Thymus (tissue), 11 donors: ENCODE measurements around the gene EPHA8. TPM values are rescaled to one million over a fixed set of nuclear protein-coding genes. Genes with fewer than 3 reads are reported as not detected.

Experiments
- DNase-seq, 9 donors: peaks; one replicate each; pipeline ENCODE4 v3.0.0-alpha.2; 2013; ENCODE audit warnings: low spot score in 9 of 9, low read depth in 6 of 9, missing footprints in 1 of 9
- H3K27ac ChIP-seq, 2 donors: one replicate each; pipeline ENCODE4 v1.5.1; 2013; ENCODE audit warnings: control low read depth in 1 of 2, low read depth in 1 of 2, low read length in 1 of 2, mild to moderate bottlenecking in 1 of 2, moderate library complexity in 1 of 2
- H3K27me3 ChIP-seq, 2 donors: one replicate each; pipeline ENCODE4 v1.5.1; 2013; ENCODE audit warnings: low read length in 1 of 2; ENCODE audit not compliant: control insufficient read depth in 2 of 2, insufficient read depth in 1 of 2
- H3K36me3 ChIP-seq, 2 donors: one replicate each; pipeline ENCODE4 v1.5.1; 2013; ENCODE audit warnings: low read length in 1 of 2, mild to moderate bottlenecking in 1 of 2, moderate library complexity in 1 of 2; ENCODE audit not compliant: control insufficient read depth in 2 of 2, insufficient read depth in 2 of 2
- H3K4me1 ChIP-seq, 2 donors: one replicate each; pipeline ENCODE4 v1.5.1; 2013; ENCODE audit warnings: low read length in 2 of 2; ENCODE audit not compliant: control insufficient read depth in 2 of 2, insufficient read depth in 2 of 2
- H3K4me3 ChIP-seq, 2 donors: one replicate each; pipeline ENCODE4 v1.5.1; 2013; ENCODE audit warnings: low read length in 2 of 2, control low read depth in 1 of 2, mild to moderate bottlenecking in 1 of 2
- H3K9me3 ChIP-seq, 2 donors: one replicate each; pipeline ENCODE4 v1.5.1; 2013; ENCODE audit warnings: low read length in 1 of 2, mild to moderate bottlenecking in 1 of 2; ENCODE audit not compliant: control insufficient read depth in 2 of 2, insufficient read depth in 1 of 2
- WGBS: extraction: QIAGEN DNeasy Blood & Tissue Kit; methylation state at CpG from one replicate; pipeline ENCODE4 v1.1.7; 2013; 5-methylcytosine and 5-hydroxymethylcytosine counted together
- polyA plus RNA-seq: library from polyadenylated mRNA; stranded (reverse); fragments of 200-250 nt; gene quantifications from one replicate; pipeline ENCODE4 v1.2.3, GENCODE V29; 2013
- total RNA-seq: library from RNA; stranded (reverse); fragments of 120-200 nt; gene quantifications from one replicate; pipeline ENCODE4 v1.2.4, GENCODE V29; 2013
- donor health status: healthy.

EPHA8 gene
- total and polyA plus RNA-seq, 2 donors = 0.05 TPM; not detected in 1

DNA sequence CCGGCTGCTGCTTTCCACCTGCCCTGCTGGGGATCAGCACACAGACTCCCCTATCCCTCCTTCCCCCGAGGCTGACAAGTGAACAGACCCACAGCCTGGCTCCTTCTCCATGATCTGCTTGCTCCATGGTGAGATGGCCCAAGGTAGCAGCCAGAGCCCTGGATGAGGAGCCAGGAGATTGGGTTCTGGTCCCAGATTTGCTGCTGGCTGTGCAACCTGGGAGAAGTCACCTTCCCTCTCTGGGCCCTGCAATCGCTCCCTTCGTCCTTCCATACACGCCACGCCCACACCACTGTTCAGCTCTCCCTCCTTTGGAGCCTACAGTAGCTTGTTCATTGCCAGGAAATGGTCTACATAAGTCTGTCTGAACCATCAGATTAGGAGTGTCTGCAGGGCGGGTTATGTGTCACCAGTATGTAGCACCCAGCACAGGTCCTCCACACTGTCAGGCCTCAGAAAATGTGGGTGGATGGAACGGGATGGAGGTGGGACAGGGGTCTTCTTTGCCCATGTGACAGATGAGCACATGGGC is 9.2 kb upstream of the EPHA8 start:
- 72% methylated on average over 8 of the region's 8 CpGs for WGBS
- DNase-seq = no peak
- H3K4me1 ChIP-seq = no peaks in the 10 kb centered on the region
- no peaks in the 10 kb centered on the region for H3K36me3 ChIP-seq
- peaks cover 0 to 75% of the 10 kb centered on the region in 2 donors for H3K27me3 ChIP-seq
- H3K4me3 ChIP-seq = no peak overlapping the region
- H3K9me3 ChIP-seq = no peaks in the 10 kb centered on the region
- H3K27ac ChIP-seq = no peak overlapping the region

DNA sequence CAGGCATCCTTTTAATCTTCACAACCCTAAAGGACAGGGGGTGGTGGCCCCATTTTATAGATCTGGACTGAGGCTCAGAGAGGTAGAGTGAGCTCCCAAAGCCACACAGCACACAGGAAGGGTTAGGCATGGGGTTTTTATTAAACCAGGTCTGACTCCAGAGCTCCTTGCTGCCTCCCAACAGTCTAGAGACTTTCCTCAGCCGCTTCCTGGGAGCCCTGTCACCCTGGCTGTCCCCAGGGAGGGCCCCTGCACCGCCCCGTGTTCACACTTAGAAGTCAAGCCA is 8.0 kb upstream of the EPHA8 start:
- Histone ChIP-seq H3K27ac (no peak overlapping the region), H3K4me1 (no peaks in the 10 kb centered on the region), H3K9me3 (no peaks in the 10 kb centered on the region), H3K27me3 (peaks cover 0 to 74% of the 10 kb centered on the region in 2 donors), H3K36me3 (no peaks in the 10 kb centered on the region), H3K4me3 (no peak overlapping the region)
- no peak for DNase-seq
- 73% methylated on average over 3 of the region's 3 CpGs for WGBS

DNA sequence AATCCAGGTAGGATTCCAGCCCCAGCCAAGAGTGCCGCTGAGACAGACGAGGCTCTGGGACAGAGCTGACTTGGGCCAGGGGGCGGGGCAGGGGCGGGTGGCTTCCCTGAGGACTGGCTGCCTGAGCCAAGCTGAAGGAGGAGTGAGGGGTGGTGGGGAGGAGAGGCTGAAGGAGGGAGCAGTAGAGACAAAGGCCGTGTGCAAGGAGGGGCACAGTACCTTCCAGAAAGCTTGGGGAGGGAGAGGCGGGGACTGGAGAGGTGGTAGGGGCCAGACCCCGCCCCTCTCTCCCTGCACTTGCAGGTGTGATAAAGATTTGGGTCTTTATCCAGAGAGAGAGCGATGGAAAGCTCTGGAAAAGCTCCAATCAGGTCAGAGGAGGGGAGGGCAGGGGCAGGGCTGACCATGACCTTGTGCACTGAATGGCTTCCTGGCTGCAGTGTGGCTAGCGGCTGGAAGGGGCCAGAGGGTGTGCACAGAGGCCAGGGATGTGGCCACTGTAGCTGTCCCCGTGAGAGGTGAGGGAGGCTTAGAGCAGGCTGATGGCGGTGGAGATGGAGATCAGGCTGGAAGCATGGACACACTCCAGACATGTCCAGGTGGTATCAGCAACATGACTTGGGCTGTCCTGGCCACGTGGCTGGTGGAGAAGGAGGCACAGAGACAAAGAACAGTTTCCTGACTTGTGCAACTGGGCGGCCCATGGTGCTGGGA is 6.7 kb upstream of the EPHA8 start:
- Histone ChIP-seq H3K27ac (no peak overlapping the region), H3K4me1 (no peaks in the 10 kb centered on the region), H3K36me3 (no peaks in the 10 kb centered on the region), H3K27me3 (peaks cover 0 to 76% of the 10 kb centered on the region in 2 donors), H3K9me3 (no peaks in the 10 kb centered on the region), H3K4me3 (no peak overlapping the region)
- WGBS = 33% methylated on average over 13 of the region's 13 CpGs
- no peak for DNase-seq

DNA sequence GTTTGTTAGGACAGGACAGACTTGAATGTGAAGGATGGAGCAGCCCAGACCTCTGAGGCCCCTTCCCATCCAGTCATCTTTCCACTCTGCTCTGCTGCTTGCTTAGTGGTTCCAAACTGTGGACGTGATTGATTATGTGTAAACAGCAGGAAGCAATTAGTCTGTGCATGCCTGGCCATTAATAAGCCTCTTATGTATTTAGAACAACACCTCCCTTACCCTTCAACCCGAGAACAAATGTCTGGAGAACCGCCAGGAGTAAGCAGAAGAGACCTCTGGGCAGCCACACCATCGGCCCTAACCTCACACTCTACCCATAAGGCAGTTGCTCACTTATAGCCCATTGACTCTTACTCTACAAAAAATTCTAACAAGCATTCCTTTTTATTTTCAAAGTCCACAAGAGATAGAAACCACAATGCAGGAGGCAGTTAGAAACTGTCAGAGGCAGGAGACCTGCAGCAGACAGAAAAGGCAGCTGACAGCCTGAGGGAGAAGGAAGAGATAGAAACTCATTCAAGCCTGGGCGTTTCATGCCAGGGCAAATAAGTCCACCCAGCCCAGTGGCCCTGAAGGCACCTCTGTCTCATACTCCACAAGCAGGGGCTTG is 5.8 kb upstream of the EPHA8 start:
- 62% methylated on average over 5 of the region's 5 CpGs for WGBS
- Histone ChIP-seq H3K27me3 (peaks cover 8 to 84% of the 10 kb centered on the region in 2 donors), H3K9me3 (no peaks in the 10 kb centered on the region), H3K4me3 (no peak overlapping the region), H3K27ac (no peak overlapping the region), H3K4me1 (no peaks in the 10 kb centered on the region), H3K36me3 (no peaks in the 10 kb centered on the region)
- DNase-seq = no peak

DNA sequence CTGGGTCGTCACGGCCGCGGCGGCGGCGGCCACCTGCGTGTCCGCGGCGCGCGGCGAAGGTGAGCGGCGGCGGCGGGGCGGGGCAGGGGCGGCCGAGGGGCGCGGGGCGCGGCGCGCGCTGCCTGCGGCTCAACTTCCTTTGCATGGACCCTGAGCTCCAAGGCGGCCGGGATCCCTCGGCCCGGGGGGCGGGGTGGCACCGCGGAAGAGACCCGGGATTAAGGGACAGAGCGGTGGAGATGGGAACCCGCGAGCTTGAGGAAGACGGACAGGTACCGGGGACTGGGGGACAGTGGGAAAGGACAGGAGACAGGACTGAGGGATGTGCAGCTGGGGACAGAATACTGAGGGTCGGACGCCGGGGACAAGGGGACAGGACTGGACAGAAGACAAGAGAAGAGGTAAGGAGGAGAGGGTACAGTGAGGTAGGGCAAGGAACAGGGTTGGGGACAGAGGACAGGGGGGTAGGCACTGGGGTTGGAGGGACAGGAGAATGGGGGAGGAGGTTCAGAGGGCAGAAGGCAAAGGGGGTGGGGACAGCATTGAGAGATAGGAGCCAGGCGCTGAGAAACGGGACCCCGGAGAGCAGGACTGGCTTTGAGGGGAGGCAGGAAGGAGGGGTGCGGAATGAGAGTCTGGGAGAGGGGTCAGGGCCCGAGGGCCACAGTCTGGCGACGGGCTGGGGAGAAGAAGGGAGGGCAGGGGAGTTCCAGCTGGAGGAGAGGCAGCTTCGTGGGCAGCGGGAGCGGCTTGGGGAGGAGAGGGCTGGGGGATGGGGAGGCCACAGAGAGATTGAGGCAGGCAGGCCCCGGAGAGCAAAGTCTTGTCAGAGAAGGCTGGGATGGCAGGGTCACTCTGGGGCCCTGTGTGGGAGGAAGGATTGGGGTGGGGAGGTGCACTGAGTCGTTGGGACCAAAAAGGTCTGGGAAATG is 648 bp downstream of the EPHA8 start:
- Histone ChIP-seq H3K36me3 (no peaks in the 10 kb centered on the region), H3K4me3 (no peak overlapping the region), H3K9me3 (no peaks in the 10 kb centered on the region), H3K4me1 (no peaks in the 10 kb centered on the region), H3K27me3 (peaks cover 31 to 75% of the 10 kb centered on the region in 2 donors), H3K27ac (no peak overlapping the region)
- DNase-seq = no peak
- WGBS = 6% methylated on average over 57 of the region's 57 CpGs

DNA sequence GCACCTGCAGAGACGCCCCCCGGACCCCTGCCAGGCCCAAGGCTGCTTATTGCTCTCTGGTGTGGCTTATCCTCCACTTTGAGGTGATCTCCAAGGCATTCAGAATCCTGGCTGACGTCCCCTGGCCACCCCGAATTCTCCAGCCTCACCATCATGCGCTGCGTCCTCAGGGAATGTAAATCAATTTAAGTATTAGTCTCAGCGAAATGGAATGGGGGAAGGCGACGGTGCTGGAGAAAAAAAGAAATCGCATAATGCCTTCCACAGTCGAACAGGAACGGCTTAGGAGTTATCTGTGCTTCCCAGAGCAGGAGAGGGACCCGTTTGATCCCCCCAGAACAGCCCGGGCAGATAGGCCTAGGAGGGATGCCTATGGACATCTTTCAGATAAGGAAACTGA is 2.9 kb downstream of the EPHA8 start:
- no peak for DNase-seq
- Histone ChIP-seq H3K9me3 (no peaks in the 10 kb centered on the region), H3K4me3 (no peak overlapping the region), H3K4me1 (no peaks in the 10 kb centered on the region), H3K27ac (no peak overlapping the region), H3K36me3 (no peaks in the 10 kb centered on the region), H3K27me3 (peaks cover 31 to 56% of the 10 kb centered on the region in 2 donors)
- 86% methylated on average over 14 of the region's 14 CpGs for WGBS

DNA sequence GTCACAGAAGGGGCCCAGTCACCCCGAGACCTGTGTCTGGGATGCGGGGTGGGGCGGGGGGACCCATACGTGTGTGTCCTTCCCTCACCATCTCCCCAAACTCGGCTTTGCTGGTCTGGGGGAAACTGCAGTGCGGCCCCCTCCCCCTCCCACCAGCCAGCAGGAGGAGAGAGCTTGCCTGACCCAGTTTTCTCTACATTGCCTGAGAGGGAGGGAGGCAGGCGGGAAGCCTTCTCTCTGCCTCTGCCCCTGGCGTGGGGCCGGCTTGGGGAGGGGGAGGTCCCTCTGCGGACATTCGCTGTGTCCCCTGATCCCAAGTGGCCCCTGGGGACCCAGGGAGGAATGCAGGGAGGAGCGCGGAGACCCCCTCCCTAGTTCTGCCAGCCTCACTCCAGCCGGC is 3.9 kb downstream of the EPHA8 start:
- Histone ChIP-seq H3K9me3 (no peaks in the 10 kb centered on the region), H3K36me3 (no peaks in the 10 kb centered on the region), H3K27ac (no peak overlapping the region), H3K4me1 (no peaks in the 10 kb centered on the region), H3K27me3 (peaks cover 25 to 46% of the 10 kb centered on the region in 2 donors), H3K4me3 (no peak overlapping the region)
- 54% methylated on average over 14 of the region's 14 CpGs for WGBS
- DNase-seq = no peak

DNA sequence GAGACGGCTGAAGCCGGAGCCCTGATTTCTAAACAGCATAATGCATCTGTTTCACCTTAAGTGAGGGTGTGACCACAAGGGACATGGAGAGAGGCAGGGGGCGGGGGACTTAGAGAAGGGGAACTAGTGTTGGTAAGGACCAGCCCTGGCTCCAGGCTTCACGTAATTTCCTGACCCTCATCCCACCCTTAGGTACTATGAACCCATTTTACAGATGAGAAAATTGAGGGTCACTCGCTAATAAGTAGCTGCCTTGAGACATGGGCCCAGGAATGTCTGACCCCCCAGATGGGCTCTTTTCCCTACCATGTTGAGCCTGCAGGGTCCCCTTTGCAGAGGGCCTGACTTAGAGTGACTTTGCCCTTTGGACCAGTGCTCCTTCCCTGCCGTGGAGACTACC is 4.7 kb downstream of the EPHA8 start:
- H3K27ac ChIP-seq = no peak overlapping the region
- H3K36me3 ChIP-seq = no peaks in the 10 kb centered on the region
- DNase-seq = no peak
- no peaks in the 10 kb centered on the region for H3K4me1 ChIP-seq
- H3K27me3 ChIP-seq = peaks cover 17 to 41% of the 10 kb centered on the region in 2 donors
- no peaks in the 10 kb centered on the region for H3K9me3 ChIP-seq
- WGBS = 77% methylated on average over 6 of the region's 6 CpGs
- H3K4me3 ChIP-seq = no peak overlapping the region

DNA sequence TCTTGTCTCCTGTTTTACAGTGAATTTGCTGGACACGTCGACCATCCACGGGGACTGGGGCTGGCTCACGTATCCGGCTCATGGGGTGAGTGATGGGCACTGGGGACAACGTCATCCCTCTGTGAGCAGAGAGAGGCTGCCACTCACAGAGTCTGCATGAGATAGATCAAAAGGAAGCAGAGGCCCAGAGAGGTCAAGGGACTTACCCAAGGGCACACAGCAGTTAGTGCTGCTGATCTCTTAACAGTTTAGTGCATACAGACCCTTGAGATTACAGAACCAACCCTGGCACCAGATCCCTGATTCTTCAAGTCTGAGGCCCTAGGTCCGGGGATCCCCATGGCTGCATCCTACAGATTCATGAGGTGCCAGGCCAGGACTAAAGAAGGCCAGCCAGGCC is 6.0 kb downstream of the EPHA8 start:
- DNase-seq = no peak
- no peaks in the 10 kb centered on the region for H3K36me3 ChIP-seq
- H3K9me3 ChIP-seq = no peaks in the 10 kb centered on the region
- no peak overlapping the region for H3K4me3 ChIP-seq
- H3K27me3 ChIP-seq = peaks cover 6 to 33% of the 10 kb centered on the region in 2 donors
- H3K27ac ChIP-seq = no peak overlapping the region
- H3K4me1 ChIP-seq = no peaks in the 10 kb centered on the region
- 93% methylated on average over 7 of the region's 7 CpGs for WGBS
